GM19397 (cell line): ENCODE results near the gene SCN1B.

ENCODE experiments used
- ATAC-seq: cut with Tn5 transposase; IDR thresholded peaks from one replicate; pipeline ENCODE4 v1.9.1; 2021; ENCODE audit warnings: mild to moderate bottlenecking, moderate library complexity; ENCODE audit not compliant: unreplicated experiment

Gene SCN1B

DNA sequence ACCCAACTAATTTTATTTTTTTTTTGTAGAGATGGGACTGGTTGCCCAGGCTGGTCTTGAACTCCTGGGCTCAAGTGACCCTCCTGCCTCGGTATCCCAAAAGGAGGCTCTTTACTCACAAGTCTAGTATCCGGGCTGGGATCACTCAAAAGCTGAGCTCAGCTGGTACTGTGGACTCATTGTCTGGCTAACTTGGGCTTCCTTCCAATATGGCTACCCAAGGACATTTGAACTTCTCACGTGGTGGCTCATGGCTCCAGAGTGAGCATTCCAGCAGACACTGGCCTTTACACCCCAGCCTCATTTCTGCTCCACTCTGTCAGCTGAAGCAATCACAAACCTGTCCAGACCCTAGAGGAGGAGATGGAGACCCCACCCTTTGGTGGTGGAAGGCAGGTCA is 40.2 kb downstream of the SCN1B start:
- ATAC-seq = no peak

- no peak for ATAC-seq
Observed at GRCh38 chr19:35073516-35073915, 43.2 kb downstream of the SCN1B start.

GRCh38 chr19:35073941-35074340 is 43.7 kb downstream of the SCN1B start:
- no peak for ATAC-seq

DNA sequence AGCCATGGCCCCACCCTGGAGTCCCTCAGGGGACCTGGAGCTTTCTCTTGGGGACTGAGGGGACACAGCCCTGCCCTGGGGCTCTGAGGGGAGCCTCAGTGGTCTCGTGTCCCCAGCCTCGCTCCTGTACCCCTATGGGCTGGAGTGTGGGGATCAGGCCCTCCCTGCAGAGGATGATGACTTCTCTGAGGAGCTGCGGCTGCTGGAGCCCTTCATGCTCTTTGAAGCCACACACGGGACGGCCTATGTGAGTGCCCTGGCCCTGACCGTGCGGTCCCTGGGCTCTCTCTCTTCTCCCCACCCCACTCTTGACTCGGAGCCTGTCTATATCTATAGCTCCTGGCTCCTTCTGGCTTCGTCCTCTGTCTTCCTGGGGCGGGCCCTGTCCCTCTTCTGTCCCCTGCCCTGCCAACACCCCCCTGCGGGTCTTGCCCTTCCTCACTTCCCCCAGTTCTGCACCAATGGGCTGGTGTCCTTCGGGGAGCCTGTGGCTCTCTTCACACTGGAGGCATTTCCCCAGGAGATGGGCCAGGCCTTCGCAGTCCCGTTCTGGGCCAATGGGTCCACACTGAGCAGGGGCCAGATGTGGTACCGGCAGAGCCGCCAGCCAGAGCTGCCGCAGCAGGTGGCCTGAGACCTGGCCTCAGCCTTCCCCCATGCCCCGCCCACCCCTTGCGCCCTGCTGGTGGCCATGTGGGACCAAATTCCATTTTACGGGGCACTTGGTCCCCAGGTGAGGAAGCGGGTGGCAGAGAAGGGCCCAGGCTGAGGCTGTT is 44.3 kb downstream of the SCN1B start:
- no peak for ATAC-seq

DNA sequence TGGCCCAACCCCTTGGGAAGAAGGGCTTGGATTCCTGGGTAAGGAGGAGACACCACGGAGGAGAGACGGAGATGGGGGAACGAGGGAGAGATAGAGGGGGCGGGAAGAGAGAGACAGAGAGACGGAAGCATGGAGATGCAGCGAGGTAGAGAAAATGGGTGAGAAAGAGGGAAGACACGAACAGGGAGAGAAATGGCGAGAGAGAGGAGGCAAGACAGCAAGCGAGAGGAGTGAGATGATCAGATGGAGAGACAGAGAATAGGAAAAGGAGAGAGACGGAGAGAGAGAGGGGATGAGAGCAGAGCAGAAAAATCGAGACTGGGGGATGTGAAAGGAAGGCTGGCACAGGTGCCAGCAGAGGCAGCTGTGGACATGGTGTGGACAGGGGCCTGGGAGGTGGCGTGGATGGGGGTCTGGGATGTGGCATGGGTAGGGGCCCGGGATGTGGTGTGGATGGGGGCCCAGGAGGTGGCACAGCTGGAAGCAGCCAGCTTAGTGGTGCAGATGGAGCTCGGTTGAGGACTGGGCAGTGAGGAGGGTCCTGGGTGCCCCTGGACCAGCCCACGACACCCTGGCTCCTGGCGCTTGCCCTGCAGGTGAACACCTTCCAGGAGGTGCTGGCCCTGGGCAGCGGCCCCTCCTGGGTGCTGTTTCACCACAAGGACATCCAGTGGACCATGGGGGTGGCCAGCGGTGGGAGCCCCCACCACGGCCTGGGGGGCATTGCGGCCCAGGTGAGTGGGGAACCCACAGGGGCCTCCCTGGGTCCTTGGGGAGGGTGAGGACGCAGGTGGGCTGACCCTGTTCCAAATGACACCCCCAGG is 45.1 kb downstream of the SCN1B start:
- no peak for ATAC-seq

- no peak for ATAC-seq
Observed at GRCh38 chr19:35076026-35076370, 45.7 kb downstream of the SCN1B start.

DNA sequence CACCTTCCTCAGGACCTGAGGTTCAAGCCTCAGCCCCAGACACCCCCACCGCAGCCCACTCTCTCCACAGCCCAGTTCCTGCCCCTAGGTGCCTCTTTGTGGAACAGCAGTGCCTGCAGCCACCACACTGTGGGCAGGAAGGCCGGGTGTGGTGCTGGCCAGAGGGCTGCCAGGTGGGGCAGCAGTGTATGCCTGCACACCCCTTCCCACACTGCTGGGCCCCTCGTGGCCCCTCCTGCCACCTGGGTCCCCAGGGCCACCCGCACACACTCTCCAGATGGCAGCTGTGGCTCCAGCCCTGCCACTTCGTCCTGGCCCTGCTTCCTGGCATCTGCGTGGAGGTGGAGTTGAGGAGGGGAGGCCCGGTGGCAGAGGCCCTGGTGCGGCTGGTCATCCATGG is 46.4 kb downstream of the SCN1B start:
- ATAC-seq = no peak

DNA sequence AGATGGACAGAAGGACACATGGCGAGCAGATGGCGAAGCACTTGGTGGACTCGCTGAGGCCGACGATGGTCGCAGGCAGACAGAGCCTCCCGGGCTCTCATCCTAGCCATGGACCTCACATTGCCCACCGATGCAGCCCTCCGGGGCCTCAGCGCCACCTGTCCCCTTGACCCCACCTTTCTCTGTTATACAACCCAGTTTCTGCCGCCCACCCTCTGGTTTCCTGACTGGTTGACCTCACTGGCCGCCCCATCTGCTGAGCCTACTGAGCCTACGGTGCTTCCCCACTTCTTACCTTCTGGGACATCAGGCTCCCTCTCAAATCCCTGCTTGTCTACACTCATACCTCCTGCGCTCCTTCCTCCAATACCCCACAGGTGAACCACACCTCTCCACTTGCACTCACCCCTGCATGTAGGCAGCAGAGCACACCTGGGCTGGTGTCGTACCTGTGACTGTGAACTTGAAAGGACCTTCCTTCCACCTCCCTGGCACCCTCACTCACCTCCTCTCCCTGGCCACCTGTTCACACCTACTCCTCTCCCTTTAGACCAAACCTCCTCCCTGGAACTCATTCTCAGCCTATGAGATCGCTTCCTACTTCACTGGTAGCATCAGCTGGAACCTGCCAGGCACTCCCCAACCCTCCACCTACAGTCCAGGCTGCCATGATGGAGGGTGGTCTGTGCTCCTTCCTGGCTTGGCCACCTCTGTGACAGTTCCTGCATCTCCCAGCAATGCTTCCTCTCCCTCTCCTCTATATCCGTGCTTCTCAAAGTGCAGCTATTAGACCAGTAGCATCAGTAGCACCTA is 47.3 kb downstream of the SCN1B start:
- ATAC-seq = no peak

GRCh38 chr19:35079826-35080225 is 49.6 kb downstream of the SCN1B start:
- ATAC-seq = no peak

DNA sequence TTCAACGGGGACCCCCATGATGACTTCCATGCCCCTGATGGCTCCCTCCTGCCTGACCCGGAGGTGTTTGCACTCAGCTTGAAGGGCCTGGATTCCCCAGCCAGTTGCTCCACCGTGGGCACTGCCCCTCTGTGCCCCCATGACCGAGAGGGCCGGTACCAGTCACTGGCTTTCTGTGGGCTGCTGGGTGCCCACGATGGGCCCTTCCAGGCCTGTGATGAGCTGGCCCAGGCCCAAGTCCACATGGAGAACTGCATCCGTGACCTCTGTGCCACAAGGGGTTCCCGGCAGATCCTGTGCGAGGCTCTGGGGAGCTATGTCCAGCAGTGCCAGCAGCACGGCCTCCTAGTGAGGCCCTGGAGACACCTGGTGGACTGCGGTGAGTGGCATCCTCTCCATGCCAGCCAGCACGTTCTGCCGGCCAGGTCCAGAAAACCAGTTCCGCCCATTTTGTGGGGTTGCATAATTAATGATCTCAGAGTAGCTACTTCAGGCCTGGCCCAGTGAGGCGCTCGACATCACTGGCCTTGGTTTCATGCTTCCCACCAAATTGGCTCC is 50.4 kb downstream of the SCN1B start:
- ATAC-seq = no peak

DNA sequence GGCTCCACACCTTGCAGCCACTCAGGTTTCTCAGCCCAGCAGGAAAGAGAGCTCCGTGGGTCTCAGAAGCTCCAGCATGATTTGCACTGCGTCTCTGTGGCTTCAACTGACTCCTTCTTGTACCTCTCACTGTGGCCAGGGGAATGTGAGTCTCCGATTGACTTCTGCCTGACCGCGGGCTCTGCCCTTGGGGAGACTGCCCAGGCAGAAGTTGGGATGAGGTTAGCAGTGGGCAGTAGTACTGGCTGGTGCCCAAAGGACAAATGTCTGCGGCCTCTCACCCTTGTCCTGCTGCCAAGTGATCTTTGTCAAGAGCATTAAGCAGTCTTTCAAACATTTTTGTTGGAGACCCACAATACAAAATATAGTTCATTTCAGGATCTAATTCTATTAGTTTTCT is 50.9 kb downstream of the SCN1B start:
- ATAC-seq = no peak

DNA sequence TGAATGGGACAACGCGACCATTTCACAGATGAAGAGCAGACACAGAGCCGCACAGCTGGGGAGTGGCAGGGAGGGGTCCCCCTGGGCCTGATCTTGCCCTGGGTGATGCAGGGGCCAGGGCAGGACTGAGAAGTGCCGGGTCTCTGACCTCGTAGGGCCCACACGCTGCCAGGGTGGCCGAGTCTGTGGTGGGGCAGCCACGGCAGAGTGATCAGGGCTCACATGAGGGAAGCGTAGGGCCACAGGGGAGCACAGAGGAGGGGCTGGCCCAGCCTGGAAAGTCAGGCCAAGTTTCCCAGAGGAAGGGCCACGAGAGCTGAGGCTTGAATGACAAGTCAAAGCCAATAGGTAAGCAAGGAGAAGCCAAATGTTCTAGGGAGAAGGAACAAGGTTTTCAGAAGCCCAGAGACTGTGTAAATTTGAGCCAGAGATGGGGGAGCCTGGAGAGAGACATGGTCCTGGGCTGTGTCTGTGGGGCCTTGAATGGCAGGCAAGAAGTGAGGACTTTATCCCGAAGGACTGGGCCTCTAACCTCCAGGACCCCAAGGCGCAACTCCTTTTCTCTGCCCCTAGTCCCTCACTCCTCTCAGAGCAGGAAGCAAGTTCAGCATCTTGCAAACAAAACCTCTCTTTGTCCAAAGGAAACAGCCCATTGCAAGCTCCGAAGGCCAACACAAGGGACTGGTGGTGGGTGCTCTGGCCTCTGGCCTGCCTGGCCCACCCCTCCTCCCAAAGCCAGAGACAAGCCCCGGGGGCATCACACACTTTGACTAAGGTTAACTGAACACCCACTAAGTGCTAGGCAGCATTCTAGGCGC is 53.6 kb downstream of the SCN1B start:
- no peak for ATAC-seq

GRCh38 chr19:35084509-35084762 is 54.2 kb downstream of the SCN1B start:
- no peak for ATAC-seq

- ATAC-seq = peak; percentile 59
Observed at GRCh38 chr19:35085947-35086346, 55.7 kb downstream of the SCN1B start.

GRCh38 chr19:35086455-35086854 is 56.2 kb downstream of the SCN1B start:
- no peak for ATAC-seq

- ATAC-seq = no peak
Observed at GRCh38 chr19:35087393-35087792, 57.1 kb downstream of the SCN1B start.

DNA sequence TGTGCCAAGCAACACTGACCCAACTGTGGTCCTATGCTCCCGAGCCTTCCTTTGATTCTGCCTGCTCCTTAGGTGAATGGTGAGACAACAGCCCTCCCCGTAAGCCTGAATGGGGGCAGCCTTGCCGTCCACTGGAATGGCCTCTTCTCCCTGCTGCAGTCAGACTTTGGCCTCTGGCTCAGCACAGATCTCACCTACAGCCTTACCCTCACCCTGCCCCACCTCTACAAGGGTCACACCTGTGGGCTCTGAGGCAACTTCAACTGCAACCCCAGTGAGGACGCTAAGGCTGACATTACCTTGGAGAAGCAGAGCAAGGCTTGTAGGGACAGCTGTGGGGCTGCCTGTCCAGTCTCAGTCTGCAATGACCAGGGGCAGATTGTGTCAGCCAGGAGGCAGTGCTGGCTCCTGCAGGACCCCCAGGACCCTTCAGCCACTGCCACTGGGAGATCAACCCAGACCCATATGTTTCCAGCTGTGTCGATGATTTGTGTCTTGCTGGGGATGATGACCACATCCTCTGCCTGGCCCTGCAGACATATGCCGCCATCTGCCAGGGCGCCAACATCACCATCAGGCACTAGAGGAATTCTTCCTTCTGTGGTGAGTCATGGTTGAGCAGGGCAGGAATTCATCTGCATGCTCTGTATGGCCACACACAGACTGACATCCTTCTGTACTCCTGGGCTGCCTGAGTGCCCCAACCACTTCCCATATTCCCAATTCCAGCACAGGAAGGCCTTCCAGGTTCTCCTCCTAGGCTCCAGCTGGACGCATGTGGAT is 58.1 kb downstream of the SCN1B start:
- no peak for ATAC-seq

GRCh38 chr19:35089554-35089953 is 59.3 kb downstream of the SCN1B start:
- ATAC-seq = no peak
